HCT116 (cell line): Measurements from ENCODE around the gene MMP26. TPM values are rescaled to one million over a fixed set of nuclear protein-coding genes. Genes with fewer than 3 reads are reported as not detected.

Experiments used
- ATAC-seq: fragments of 200-7000 bp; cut with Tn5 transposase; 2 replicates; pipeline ENCODE4 v1.9.1; 2020; ENCODE audit warnings: mild to moderate bottlenecking, moderate library complexity
- BruUV-seq: library from RNA; stranded (reverse); fragments of 400-500 nt; replicated peaks from 2 replicates; lab custom pipeline; 2021; lab: Mats Ljungman, UMichigan
- CTCF ChIA-PET: fragments of 300-600 bp; sonication (Branson Sonifier 250); formaldehyde crosslinking; loops from one replicate; lab custom pipeline; 2021; ENCODE audit warnings: antibody characterized with exemption; lab: Charles Lee
- POLR2A ChIA-PET: fragments of 300-600, 350-600 bp; sonication (Branson Sonifier 250); formaldehyde crosslinking; loops from one replicate; lab custom pipeline; 2021; ENCODE audit warnings: antibody characterized with exemption; lab: Charles Lee
- RAD21 ChIA-PET, 2 experiments: fragments of 300-600 bp; sonication (Branson Sonifier 250); formaldehyde crosslinking; loops; one replicate each; lab custom pipeline; 2023; ENCODE audit warnings: low total read pairs in 2 of 2; ENCODE audit not compliant: uncharacterized antibody in 2 of 2, unreplicated experiment in 2 of 2, low non-redundant PET in 1 of 2; lab: Charles Lee
- DNase-seq: peaks from one replicate; pipeline ENCODE4 v3.0.0-alpha.2; 2010; ENCODE audit warnings: low read depth, low spot score
- H2AFZ ChIP-seq: fragments of 200-600 bp; shearing (Covaris generic), sonication (generic); 2 replicates; pipeline ENCODE4 v1.6.1; 2017; ENCODE audit warnings: low read depth, mixed run types, mixed read lengths, antibody characterized with exemption, low read length; ENCODE audit not compliant: poor library complexity, severe bottlenecking
- H3K27ac ChIP-seq: 2 replicates; pipeline ENCODE4 v1.5.1; 2012; ENCODE audit warnings: low read depth, low read length
- H3K27me3 ChIP-seq: fragments of 200-600 bp; sonication (generic); 2 replicates; pipeline ENCODE4 v1.6.1; 2016; ENCODE audit warnings: mixed run types, low read length, mixed read lengths; ENCODE audit not compliant: insufficient read depth
- H3K36me3 ChIP-seq, 2 experiments: fragments of 200-500 bp in 1 of 2; fragments of 200-600 bp in 1 of 2; sonication (Bioruptor generic) in 1 of 2; sonication (generic) in 1 of 2; 2 replicates each; pipeline versions ENCODE4 v1.5.1 to v1.6.1; 2014 to 2016; ENCODE audit warnings: low read length in 2 of 2, inconsistent platforms in 1 of 2, mixed read lengths in 1 of 2, mixed run types in 1 of 2; ENCODE audit not compliant: insufficient read depth in 2 of 2, control insufficient read depth in 1 of 2
- H3K4me1 ChIP-seq, 2 experiments: fragments of 200-600 bp in 1 of 2; sonication (generic) in 1 of 2; 2 replicates each; pipeline versions ENCODE4 v1.5.1 to v1.6.1; 2012 to 2017; ENCODE audit warnings: low read length in 2 of 2, inconsistent platforms in 1 of 2, mild to moderate bottlenecking in 1 of 2, mixed read lengths in 1 of 2, mixed run types in 1 of 2, moderate library complexity in 1 of 2; ENCODE audit not compliant: insufficient read depth in 2 of 2, control insufficient read depth in 1 of 2
- H3K4me2 ChIP-seq: fragments of 200-600 bp; sonication (generic); 2 replicates; pipeline ENCODE4 v1.6.1; 2017; ENCODE audit warnings: mixed run types, low read length, mixed read lengths
- H3K4me3 ChIP-seq, 2 experiments: fragments of 200-600 bp in 1 of 2; sonication (generic) in 1 of 2; replicated peaks in 1 of 2; 2 replicates each; pipeline ENCODE4 v1.5.1; 2011 to 2016; ENCODE audit warnings: low read length in 2 of 2, control low read depth in 1 of 2, low read depth in 1 of 2, mild to moderate bottlenecking in 1 of 2, mixed read lengths in 1 of 2, mixed run types in 1 of 2
- H3K79me2 ChIP-seq: fragments of 200-600 bp; sonication (generic); 2 replicates; pipeline ENCODE4 v1.6.1; 2017; ENCODE audit warnings: mild to moderate bottlenecking, mixed run types, low read length, moderate library complexity, mixed read lengths; ENCODE audit not compliant: insufficient read depth
- H3K9ac ChIP-seq: fragments of 200-600 bp; sonication (generic); 2 replicates; pipeline ENCODE4 v1.6.1; 2016; ENCODE audit warnings: low read length, mixed read lengths
- H3K9me2 ChIP-seq: fragments of 200-600 bp; sonication (generic), shearing (Covaris generic); 2 replicates; pipeline ENCODE4 v1.6.1; 2017; ENCODE audit warnings: mixed run types, mild to moderate bottlenecking, moderate library complexity; ENCODE audit not compliant: insufficient read depth
- H3K9me3 ChIP-seq, 2 experiments: fragments of 200-500 bp in 1 of 2; fragments of 200-600 bp in 1 of 2; sonication (Bioruptor generic) in 1 of 2; sonication (generic) in 1 of 2; 2 replicates each; pipeline ENCODE4 v1.6.1; 2014 to 2017; ENCODE audit warnings: low read length in 2 of 2, mixed read lengths in 2 of 2, inconsistent platforms in 1 of 2, low read depth in 1 of 2, mild to moderate bottlenecking in 1 of 2, mixed run types in 1 of 2, moderate library complexity in 1 of 2; ENCODE audit not compliant: control insufficient read depth in 1 of 2, insufficient read depth in 1 of 2
- H4K20me1 ChIP-seq: fragments of 200-600 bp; sonication (generic), shearing (Covaris generic); 2 replicates; pipeline ENCODE4 v1.6.1; 2017; ENCODE audit warnings: mixed run types, mild to moderate bottlenecking, moderate library complexity; ENCODE audit not compliant: insufficient read depth
- CBX3 ChIP-seq: IDR thresholded peaks from 2 replicates; pipeline ENCODE4 v1.6.1; 2012; ENCODE audit warnings: low read depth
- CEBPB ChIP-seq: IDR thresholded peaks from 2 replicates; pipeline ENCODE4 v1.6.1; 2012; ENCODE audit warnings: low read depth
- ELF1 ChIP-seq: IDR thresholded peaks from 2 replicates; pipeline ENCODE4 v1.6.1; 2012; ENCODE audit warnings: low read depth, borderline replicate concordance
- EZH2 ChIP-seq: fragments of 200-600 bp; sonication (generic); IDR thresholded peaks from 2 replicates; pipeline ENCODE4 v1.6.1; 2017; ENCODE audit warnings: antibody characterized with exemption, mixed run types
- EZH2phosphoT487 ChIP-seq: fragments of 200-600 bp; IDR thresholded peaks from 2 replicates; pipeline ENCODE4 v1.6.1; 2018; ENCODE audit warnings: antibody characterized with exemption, borderline replicate concordance
- FOSL1 ChIP-seq: IDR thresholded peaks from 2 replicates; pipeline ENCODE4 v1.6.1; 2012; ENCODE audit warnings: low read depth
- JUND ChIP-seq: IDR thresholded peaks from 2 replicates; pipeline ENCODE4 v1.6.1; 2012
- POLR2A ChIP-seq: IDR thresholded peaks from 2 replicates; pipeline ENCODE4 v1.7.0; 2011; ENCODE audit warnings: borderline replicate concordance; ENCODE audit not compliant: insufficient read depth, insufficient read length; ENCODE audit errors: extremely low read depth
- RAD21 ChIP-seq: IDR thresholded peaks from 2 replicates; pipeline ENCODE4 v1.6.1; 2012; ENCODE audit warnings: low read depth, mild to moderate bottlenecking
- REST ChIP-seq: IDR thresholded peaks from 2 replicates; pipeline ENCODE4 v1.6.1; 2012; ENCODE audit warnings: low read depth
- SIN3A ChIP-seq: IDR thresholded peaks from 2 replicates; pipeline ENCODE4 v1.6.1; 2012; ENCODE audit warnings: low read depth
- SP1 ChIP-seq: IDR thresholded peaks from 2 replicates; pipeline ENCODE4 v1.6.1; 2012; ENCODE audit warnings: low read depth
- TCF7L2 ChIP-seq: IDR thresholded peaks from 2 replicates; pipeline ENCODE4 v1.7.0; 2011; ENCODE audit warnings: borderline replicate concordance, inconsistent platforms; ENCODE audit not compliant: insufficient read depth, insufficient read length; ENCODE audit errors: extremely low read depth
- YY1 ChIP-seq: IDR thresholded peaks from 2 replicates; pipeline ENCODE4 v1.6.1; 2011; ENCODE audit warnings: low read length, low read depth, moderate library complexity, mild to moderate bottlenecking; ENCODE audit not compliant: insufficient replicate concordance; ENCODE audit errors: extremely low read depth
- ZFX ChIP-seq: fragments of 450-650 bp; IDR thresholded peaks from 2 replicates; pipeline ENCODE4 v1.6.1; 2017
- ZNF274 ChIP-seq: fragments of 200-500 bp; sonication (Bioruptor generic); IDR thresholded peaks from 2 replicates; pipeline ENCODE4 v1.6.1; 2014; ENCODE audit warnings: mild to moderate bottlenecking, low read depth, low read length, inconsistent platforms
- intact Hi-C: fragments of 100-400 bp; cut with micrococcal nuclease; formaldehyde crosslinking; loops from 2 replicates; pipeline ENCODE4 v1.10.0; 2022
- total RNA-seq: library from RNA; stranded (reverse); gene quantifications from one replicate; pipeline ENCODE4 v1.2.1, GENCODE V29; 2021; ENCODE audit not compliant: unreplicated experiment
- TF ChIP-seq, protein P1 (sequence below): IDR thresholded peaks from 2 replicates; pipeline ENCODE4 v1.6.1; 2012
- TF ChIP-seq, protein P2 (sequence below), 3 experiments: fragments of 200-600 bp in 1 of 3; sonication (generic) in 1 of 3; IDR thresholded peaks in 2 of 3; conservative IDR thresholded peaks in 1 of 3; 2 replicates each; pipeline ENCODE4 v1.5.1; 2012 to 2017; ENCODE audit warnings: low read depth in 2 of 3, low read length in 2 of 3, antibody characterized with exemption in 1 of 3, borderline replicate concordance in 1 of 3, control low read depth in 1 of 3, mild to moderate bottlenecking in 1 of 3, mixed read lengths in 1 of 3, mixed run types in 1 of 3, moderate library complexity in 1 of 3; ENCODE audit not compliant: insufficient read depth in 1 of 3

MMP26 gene
- total RNA-seq, 1 experiment from 2014 or later = not detected

- no peaks in the 10 kb centered on the region for H3K4me1 ChIP-seq
- no peak overlapping the region for H3K4me2 ChIP-seq
- peaks cover 63% of the 10 kb centered on the region for H3K27me3 ChIP-seq
- RAD21 ChIA-PET = no interaction called here
- H3K36me3 ChIP-seq = no peaks in the 10 kb centered on the region
- no peaks in the 10 kb centered on the region for H3K79me2 ChIP-seq
- H2AFZ ChIP-seq = no peak overlapping the region
- DNase-seq (no peak), ATAC-seq (no peak)
- intact Hi-C loops = no loop called here
- no TSS peak for BruUV-seq
- POLR2A ChIA-PET = no interaction called here
- H3K9ac ChIP-seq = no peak overlapping the region
- no peaks in the 10 kb centered on the region for H4K20me1 ChIP-seq
- no peak overlapping the region for H3K4me3 ChIP-seq
- TF ChIP-seq REST (no peak), EZH2phosphoT487 (no peak), YY1 (no peak), RAD21 (no peak), ELF1 (no peak), SIN3A (no peak), SP1 (no peak), EZH2 (no peak), TCF7L2 (no peak), CBX3 (no peak), CEBPB (no peak), JUND (no peak), ZFX (no peak), ZNF274 (no peak), POLR2A (no peak), FOSL1 (no peak)
- TF ChIP-seq, protein P1, sequence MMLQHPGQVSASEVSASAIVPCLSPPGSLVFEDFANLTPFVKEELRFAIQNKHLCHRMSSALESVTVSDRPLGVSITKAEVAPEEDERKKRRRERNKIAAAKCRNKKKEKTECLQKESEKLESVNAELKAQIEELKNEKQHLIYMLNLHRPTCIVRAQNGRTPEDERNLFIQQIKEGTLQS = no peak
- TF ChIP-seq, protein P2, sequence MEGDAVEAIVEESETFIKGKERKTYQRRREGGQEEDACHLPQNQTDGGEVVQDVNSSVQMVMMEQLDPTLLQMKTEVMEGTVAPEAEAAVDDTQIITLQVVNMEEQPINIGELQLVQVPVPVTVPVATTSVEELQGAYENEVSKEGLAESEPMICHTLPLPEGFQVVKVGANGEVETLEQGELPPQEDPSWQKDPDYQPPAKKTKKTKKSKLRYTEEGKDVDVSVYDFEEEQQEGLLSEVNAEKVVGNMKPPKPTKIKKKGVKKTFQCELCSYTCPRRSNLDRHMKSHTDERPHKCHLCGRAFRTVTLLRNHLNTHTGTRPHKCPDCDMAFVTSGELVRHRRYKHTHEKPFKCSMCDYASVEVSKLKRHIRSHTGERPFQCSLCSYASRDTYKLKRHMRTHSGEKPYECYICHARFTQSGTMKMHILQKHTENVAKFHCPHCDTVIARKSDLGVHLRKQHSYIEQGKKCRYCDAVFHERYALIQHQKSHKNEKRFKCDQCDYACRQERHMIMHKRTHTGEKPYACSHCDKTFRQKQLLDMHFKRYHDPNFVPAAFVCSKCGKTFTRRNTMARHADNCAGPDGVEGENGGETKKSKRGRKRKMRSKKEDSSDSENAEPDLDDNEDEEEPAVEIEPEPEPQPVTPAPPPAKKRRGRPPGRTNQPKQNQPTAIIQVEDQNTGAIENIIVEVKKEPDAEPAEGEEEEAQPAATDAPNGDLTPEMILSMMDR (IDR thresholded peaks at IDR 0.05 in 2 of 3, conservative IDR thresholded peaks at IDR 0.05 in 1 of 3; ENCODE audit: borderline replicate concordance in 1 of 3, insufficient read depth in 1 of 3, low read depth in 2 of 3, low read length in 2 of 3) = no peak
- H3K27ac ChIP-seq = no peak overlapping the region
- no peaks in the 10 kb centered on the region for H3K9me3 ChIP-seq
- CTCF ChIA-PET = no interaction called here
- no peaks in the 10 kb centered on the region for H3K9me2 ChIP-seq
These were observed 9.7 kb downstream of the MMP26 start for GRCh38 chr11:4714300-4714699.
